Effector CD4-positive, alpha-beta T cell (primary cell): ENCODE measurements around the gene AKNA.

Experiments
- DNase-seq: peaks from one replicate; pipeline ENCODE4 v3.0.0-alpha.2; 2020

AKNA gene

DNA sequence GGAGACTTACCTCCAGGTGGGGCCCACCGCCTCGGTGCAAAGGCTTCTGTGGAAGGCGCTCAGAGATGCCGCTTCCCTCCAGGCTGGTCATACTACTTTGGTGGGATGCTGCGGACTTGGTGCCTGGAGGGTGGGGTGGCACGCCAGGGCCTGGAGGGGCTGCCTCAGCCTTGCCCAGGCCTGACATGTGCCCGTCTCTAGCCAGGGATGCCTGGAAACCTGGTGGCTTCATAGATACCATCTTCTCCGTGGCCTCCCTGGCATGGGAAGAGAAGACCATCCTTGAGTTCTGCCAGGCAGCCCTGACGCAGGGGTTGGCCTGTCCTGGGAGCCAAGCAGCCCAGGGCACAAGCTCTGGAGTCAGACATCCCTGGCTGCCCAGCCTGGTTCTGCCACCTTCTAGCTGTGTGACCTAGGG, 29.9 kb downstream of the AKNA start:
- DNase-seq, result no peak

GRCh38 chr9:114357360-114357759, 30.4 kb downstream of the AKNA start:
- no peak for DNase-seq

GRCh38 chr9:114356792-114357191, 31.0 kb downstream of the AKNA start:
- DNase-seq, result no peak

- DNase-seq, result no peak
These were observed 32.0 kb downstream of the AKNA start for GRCh38 chr9:114355821-114356220.

DNA sequence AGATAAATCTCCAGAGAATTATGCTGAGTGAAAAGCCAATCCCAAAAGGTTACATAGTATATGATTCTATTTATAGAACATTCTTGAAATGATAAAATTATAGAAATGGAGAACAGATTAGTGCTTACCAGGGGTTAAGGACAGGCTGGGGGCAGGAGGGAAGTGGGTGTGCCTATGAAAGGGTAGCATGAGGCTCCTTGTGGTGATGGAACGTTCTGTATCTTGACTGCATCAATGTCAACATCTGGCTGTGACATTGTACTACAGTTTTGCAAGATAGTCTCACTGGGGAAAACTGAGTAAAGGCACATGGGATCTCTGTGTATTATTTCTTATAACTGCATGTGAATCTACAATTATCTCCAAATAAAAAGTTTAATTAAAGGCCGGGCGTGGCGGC, 35.9 kb downstream of the AKNA start:
- DNase-seq, result no peak

- DNase-seq, result no peak
These were observed 37.0 kb downstream of the AKNA start for GRCh38 chr9:114350636-114351401.

- DNase-seq, result no peak
These were observed 37.9 kb downstream of the AKNA start for GRCh38 chr9:114349713-114350480.

- peak; percentile 47 for DNase-seq
These were observed 38.8 kb downstream of the AKNA start for GRCh38 chr9:114348906-114349482.

DNA sequence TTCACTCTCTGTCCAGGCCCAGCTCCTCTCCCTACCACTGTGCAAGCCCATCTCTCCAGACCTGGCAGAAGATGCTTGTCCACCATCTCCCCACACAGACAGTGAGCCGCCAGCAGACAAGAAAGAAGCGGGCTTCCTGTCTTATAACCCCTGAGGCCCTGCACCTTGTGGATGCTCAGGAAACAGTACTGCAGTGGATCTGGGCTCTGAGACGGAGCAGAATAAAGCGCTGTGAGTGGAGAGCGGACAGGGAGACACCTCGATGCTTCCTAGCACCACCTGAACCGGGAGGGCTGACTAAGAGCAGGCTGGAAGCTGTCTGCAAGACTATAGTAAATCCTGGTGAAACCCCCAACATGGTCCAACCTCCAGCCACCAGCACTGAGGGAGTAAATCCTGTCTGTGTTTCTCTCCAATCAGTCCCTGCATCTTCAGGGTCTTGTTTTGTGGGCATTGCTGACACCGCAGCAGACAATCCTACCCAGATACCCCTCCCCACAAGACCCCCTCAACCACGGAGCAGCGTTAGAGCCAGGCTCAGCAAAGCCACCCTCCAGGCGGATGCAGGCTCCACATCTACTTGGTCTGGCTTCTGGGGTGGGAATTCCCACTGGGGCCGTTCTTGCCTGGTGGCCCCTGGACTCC, 39.4 kb downstream of the AKNA start:
- DNase-seq, result no peak

DNA sequence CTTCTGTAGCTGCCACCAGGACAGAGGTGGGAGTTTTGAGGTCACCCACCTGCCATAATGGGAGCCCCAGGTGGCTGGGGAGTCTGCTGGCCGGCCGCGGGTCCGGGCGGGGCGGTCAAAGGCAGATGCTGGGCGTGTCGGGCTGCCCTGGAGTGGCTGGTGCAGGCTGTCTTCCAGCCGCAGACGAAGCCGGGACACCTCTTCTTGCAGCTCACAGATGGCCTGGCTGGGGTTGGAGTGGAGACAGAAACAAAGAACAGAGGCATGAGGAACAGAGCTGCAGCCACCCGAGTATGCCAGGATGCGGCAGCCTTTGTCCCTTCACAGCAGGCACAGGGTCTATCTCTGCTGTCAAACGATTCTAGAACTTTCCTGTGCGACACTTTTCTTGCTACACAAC, 40.1 kb downstream of the AKNA start:
- no peak for DNase-seq

GRCh38 chr9:114346146-114346545, 41.6 kb downstream of the AKNA start:
- DNase-seq, result no peak

GRCh38 chr9:114345493-114346065, 42.2 kb downstream of the AKNA start:
- DNase-seq, result no peak

GRCh38 chr9:114344692-114345091, 43.1 kb downstream of the AKNA start:
- no peak for DNase-seq

DNA sequence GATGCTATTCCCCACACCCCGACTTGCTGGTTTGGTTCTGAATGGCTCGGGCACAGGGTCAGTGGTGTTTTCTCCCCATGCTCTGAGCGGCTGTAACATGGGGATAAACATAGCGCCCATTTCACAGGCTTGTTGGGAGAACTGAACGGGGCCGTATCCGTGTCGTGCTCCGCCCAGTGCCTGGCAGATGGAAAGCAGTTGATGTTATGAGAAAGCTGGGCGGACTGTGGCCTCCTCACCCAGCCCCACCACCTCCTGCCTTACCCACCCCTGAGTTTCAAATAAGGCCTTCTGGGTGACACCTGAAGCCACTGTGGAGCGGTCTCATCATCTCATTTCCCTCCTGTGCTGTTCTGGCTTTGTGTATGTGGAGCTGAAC, 43.6 kb downstream of the AKNA start:
- DNase-seq, result no peak

DNA sequence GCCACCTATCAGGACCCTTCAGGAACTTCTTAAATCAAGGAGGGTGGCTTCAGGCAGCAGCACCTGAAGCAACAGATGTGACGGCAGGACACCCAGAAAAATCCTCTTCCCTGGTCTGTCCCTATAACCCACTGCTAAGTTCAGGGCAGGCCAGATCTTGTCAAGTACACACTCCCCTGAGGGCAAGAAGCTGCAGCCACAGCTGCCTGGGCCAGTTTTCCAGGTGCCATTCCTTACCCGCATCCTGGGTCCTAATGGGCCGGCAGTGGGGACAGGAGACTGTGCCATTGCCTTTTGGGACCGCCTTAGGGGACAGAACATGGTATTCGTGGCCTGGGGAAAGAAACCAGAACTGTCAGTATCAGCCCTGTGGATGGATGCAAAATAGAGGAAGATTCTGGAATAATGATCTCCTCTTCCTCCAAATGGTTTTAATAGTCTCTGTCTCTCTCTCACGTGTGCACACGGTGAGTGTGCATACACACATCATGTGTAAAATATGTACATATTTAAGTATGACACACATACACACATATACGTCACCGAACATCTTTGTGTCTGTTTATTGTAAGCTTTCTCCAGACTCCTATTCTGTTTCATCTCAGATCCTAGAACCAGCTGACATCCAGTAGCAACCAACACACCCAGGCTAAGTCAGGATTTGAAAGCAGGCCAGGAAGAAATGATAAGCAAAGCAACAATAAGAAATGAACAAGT, 44.2 kb downstream of the AKNA start:
- no peak for DNase-seq

- no peak for DNase-seq
These were observed 44.9 kb downstream of the AKNA start for GRCh38 chr9:114342755-114343440.

DNA sequence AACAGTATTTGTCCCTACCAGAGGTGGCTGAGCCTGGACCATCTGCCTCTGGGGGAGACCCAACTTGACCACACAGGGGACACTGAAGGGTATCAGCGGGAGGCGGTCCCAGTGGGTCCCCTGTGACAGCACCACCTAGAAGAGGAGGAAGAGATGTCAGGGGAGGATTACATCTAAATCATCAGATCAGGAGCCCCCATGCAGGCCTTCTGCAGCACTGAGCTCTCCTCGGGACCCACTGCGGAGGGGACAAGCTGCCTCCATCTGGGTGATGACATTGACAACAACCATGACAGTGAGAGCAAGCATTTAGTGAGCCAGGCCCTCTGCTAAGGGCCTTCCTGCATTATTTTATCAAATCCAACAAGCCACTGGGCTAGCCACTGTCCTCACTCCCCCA, 45.8 kb downstream of the AKNA start:
- DNase-seq, result no peak

DNA sequence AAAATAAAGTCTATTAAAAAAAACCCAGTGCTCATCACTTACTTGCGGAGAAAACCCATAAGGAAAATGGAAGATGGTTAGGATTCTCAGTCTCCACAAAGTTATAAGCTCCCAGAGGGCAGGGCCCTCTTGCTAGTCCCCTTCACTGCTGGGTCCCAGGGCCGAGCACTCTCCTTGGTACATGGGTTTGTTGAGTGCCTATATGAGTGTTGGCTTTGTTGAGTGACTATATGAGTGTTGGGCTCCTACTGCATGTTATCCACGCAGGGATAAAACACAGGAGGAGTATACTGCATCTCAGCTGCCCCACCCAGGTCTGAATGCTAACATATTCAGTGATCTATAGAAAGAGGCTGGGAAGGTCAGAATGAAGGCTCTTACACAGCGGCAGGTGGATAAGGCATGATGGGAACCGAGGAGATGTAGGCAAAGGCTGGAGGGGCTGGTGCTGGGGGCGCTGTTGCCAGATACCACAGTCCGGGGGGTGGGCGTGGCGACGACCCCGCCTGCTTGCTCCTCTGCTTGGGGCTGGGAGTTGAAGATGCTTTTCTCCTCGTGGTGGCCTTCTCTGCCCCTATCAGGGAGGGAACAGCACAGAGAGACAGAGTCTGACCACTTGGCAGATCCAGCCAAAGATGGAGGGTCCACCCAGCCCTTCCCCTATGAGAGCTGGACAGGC, 46.5 kb downstream of the AKNA start:
- DNase-seq, result no peak

GRCh38 chr9:114339130-114339908, 48.5 kb downstream of the AKNA start:
- peak; percentile 29 for DNase-seq

DNA sequence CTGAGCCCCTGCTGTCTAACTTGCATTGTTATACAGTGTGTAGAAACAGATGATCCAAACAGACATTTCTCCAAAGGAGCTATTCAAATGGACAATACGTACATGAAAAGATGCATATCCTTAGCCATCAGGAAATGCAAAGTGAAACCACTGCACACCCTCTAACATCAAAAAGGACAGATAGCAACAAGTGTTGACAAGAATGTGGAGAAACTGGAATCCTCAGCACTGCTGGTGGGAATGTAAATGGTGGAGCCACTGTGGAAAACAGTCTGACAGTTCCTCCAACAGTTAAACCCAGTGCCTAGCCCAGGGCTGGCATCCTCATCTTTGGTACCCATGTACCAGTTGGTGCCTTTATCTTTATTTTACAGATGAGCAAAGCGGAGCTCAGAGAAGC, 49.6 kb downstream of the AKNA start:
- DNase-seq, result no peak
